CD4-positive, CD25-positive, alpha-beta regulatory T cell (primary cell): ENCODE measurements around the gene NUMA1. TPM values are rescaled to one million over a fixed set of nuclear protein-coding genes. Genes with fewer than 3 reads are reported as not detected.

Experiments
- ATAC-seq, 2 donors: fragments of 150-1000 bp; cut with Tn5 transposase; one replicate each; pipeline ENCODE4 v1.10.0; 2021; ENCODE audit warnings: low read depth in 2 of 2, moderate number of reproducible peaks in 2 of 2, moderate library complexity in 1 of 2
- DNase-seq, 3 donors: peaks; one replicate each; pipeline versions ENCODE4 v3.0.0 to v3.0.0-alpha.2; 2012 to 2022; ENCODE audit warnings: mixed read lengths in 1 of 3
- H3K27ac ChIP-seq: one replicate; pipeline ENCODE4 v1.7.0; 2013; ENCODE audit warnings: mild to moderate bottlenecking, low read length; ENCODE audit not compliant: insufficient read depth, poor library complexity, severe bottlenecking
- H3K27me3 ChIP-seq: one replicate; pipeline ENCODE4 v1.7.0; 2013; ENCODE audit warnings: low read length; ENCODE audit not compliant: control insufficient read depth, insufficient read depth
- H3K36me3 ChIP-seq: one replicate; pipeline ENCODE4 v1.7.0; 2013; ENCODE audit warnings: mild to moderate bottlenecking, low read length, moderate library complexity; ENCODE audit not compliant: control insufficient read depth, insufficient read depth
- H3K4me1 ChIP-seq: 2 replicates; pipeline ENCODE4 v1.7.0; 2013; ENCODE audit warnings: mild to moderate bottlenecking, low read length; ENCODE audit not compliant: insufficient read depth, control insufficient read depth, poor library complexity, severe bottlenecking
- H3K4me3 ChIP-seq: one replicate; pipeline ENCODE4 v1.7.0; 2013; ENCODE audit warnings: low read depth, mild to moderate bottlenecking, low read length, moderate library complexity
- H3K9me3 ChIP-seq, 2 experiments: 1 replicate in 1 of 2; 2 replicates in 1 of 2; pipeline ENCODE4 v1.7.0; 2013; ENCODE audit warnings: low read length in 2 of 2, mild to moderate bottlenecking in 1 of 2, moderate library complexity in 1 of 2; ENCODE audit not compliant: control insufficient read depth in 2 of 2
- H3K27ac Mint-ChIP-seq, 3 donors: one replicate each; pipeline ENCODE4 v1.8.0; 2020 to 2022; ENCODE audit warnings: mild to moderate bottlenecking in 3 of 3, mixed read lengths in 3 of 3, moderate library complexity in 2 of 3
- H3K27me3 Mint-ChIP-seq: one replicate; pipeline ENCODE4 v1.8.0; 2022; ENCODE audit warnings: mild to moderate bottlenecking, mixed read lengths
- H3K36me3 Mint-ChIP-seq: one replicate; pipeline ENCODE4 v1.8.0; 2020; ENCODE audit warnings: mixed read lengths
- H3K4me1 Mint-ChIP-seq, 4 donors: one replicate each; pipeline ENCODE4 v1.8.0; 2020 to 2022; ENCODE audit warnings: mixed read lengths in 4 of 4, mild to moderate bottlenecking in 1 of 4
- H3K4me3 Mint-ChIP-seq, 4 donors: one replicate each; pipeline ENCODE4 v1.8.0; 2020 to 2022; ENCODE audit warnings: mild to moderate bottlenecking in 4 of 4, mixed read lengths in 4 of 4, moderate library complexity in 3 of 4
- H3K9me3 Mint-ChIP-seq, 7 donors: one replicate each; pipeline ENCODE4 v1.8.0; 2020 to 2022; ENCODE audit warnings: mixed read lengths in 7 of 7, mild to moderate bottlenecking in 3 of 7, moderate library complexity in 2 of 7
- polyA plus RNA-seq, 4 donors: library from polyadenylated mRNA; unstranded; fragments of 300-500 nt; fragmentation: Illumina TruSeq; gene quantifications; one replicate each; pipeline ENCODE4 v1.2.3, GENCODE V29; 2021
- total RNA-seq: library from RNA; stranded (reverse); gene quantifications from one replicate; pipeline ENCODE4 v1.2.3, GENCODE V29; 2022

NUMA1 gene
- total and polyA plus RNA-seq, 5 donors from 2014 or later, result 14.0 to 272 (median 23.5) TPM

- Histone ChIP-seq H3K4me1 (no peaks in the 10 kb centered on the region), H3K36me3 (peaks cover 86% of the 10 kb centered on the region), H3K27ac (no peak overlapping the region), H3K4me3 (no peak overlapping the region), H3K27me3 (no peaks in the 10 kb centered on the region), H3K9me3 (no peaks in the 10 kb centered on the region)
- Mint-ChIP-seq H3K9me3 (peaks cover 0 to 2% (median 0%) of the 10 kb centered on the region in 7 donors), H3K36me3 (peaks cover 55% of the 10 kb centered on the region), H3K27me3 (no peaks in the 10 kb centered on the region), H3K4me3 (no peak overlapping the region), H3K4me1 (peaks cover 0 to 20% (median 7%) of the 10 kb centered on the region in 4 donors), H3K27ac (peak overlapping the region in 1 of 3 donors; percentile 18)
- ATAC-seq, result no peak
- DNase-seq, result no peak
Observed at GRCh38 chr11:72005347-72006260, 74.7 kb downstream of the NUMA1 start.

GRCh38 chr11:72004515-72005346, 75.6 kb downstream of the NUMA1 start:
- Histone ChIP-seq H3K4me3 (no peak overlapping the region), H3K27ac (no peak overlapping the region), H3K9me3 (no peaks in the 10 kb centered on the region), H3K4me1 (peaks cover 6% of the 10 kb centered on the region), H3K36me3 (peaks cover 80% of the 10 kb centered on the region), H3K27me3 (no peaks in the 10 kb centered on the region)
- H3K36me3 Mint-ChIP-seq, result peaks cover 52% of the 10 kb centered on the region
- no peak for ATAC-seq
- DNase-seq, result no peak
- peak overlapping the region in 1 of 3 donors; percentile 5 for H3K27ac Mint-ChIP-seq
- no peaks in the 10 kb centered on the region for H3K27me3 Mint-ChIP-seq
- H3K9me3 Mint-ChIP-seq, result peaks cover 0 to 2% (median 0%) of the 10 kb centered on the region in 7 donors
- H3K4me3 Mint-ChIP-seq, result no peak overlapping the region
- peaks cover 2 to 28% (median 5%) of the 10 kb centered on the region in 4 donors for H3K4me1 Mint-ChIP-seq

- H3K4me3 Mint-ChIP-seq, result no peak overlapping the region
- no peaks in the 10 kb centered on the region for H3K27me3 ChIP-seq
- H3K4me1 Mint-ChIP-seq, result peaks cover 10 to 35% (median 12%) of the 10 kb centered on the region in 4 donors
- no peak overlapping the region for H3K4me3 ChIP-seq
- ATAC-seq (no peak), DNase-seq (no peak)
- H3K27me3 Mint-ChIP-seq, result no peaks in the 10 kb centered on the region
- H3K36me3 Mint-ChIP-seq, result peaks cover 50% of the 10 kb centered on the region
- H3K4me1 ChIP-seq, result peaks cover 16% of the 10 kb centered on the region
- no peaks in the 10 kb centered on the region for H3K9me3 ChIP-seq
- peak overlapping the region in 1 of 3 donors; percentile 26 for H3K27ac Mint-ChIP-seq
- H3K27ac ChIP-seq, result no peak overlapping the region
- peaks cover 72% of the 10 kb centered on the region for H3K36me3 ChIP-seq
- H3K9me3 Mint-ChIP-seq, result peaks cover 0 to 2% (median 0%) of the 10 kb centered on the region in 7 donors
Observed at GRCh38 chr11:72003776-72004171, 76.6 kb downstream of the NUMA1 start.

- H3K4me3 Mint-ChIP-seq, result peak overlapping the region in 1 of 4 donors; percentile 5
- H3K36me3 Mint-ChIP-seq, result peaks cover 44% of the 10 kb centered on the region
- no peaks in the 10 kb centered on the region for H3K27me3 ChIP-seq
- no peaks in the 10 kb centered on the region for H3K27me3 Mint-ChIP-seq
- no peak for DNase-seq
- H3K27ac ChIP-seq, result no peak overlapping the region
- peaks cover 65% of the 10 kb centered on the region for H3K36me3 ChIP-seq
- H3K27ac Mint-ChIP-seq, result peak overlapping the region in 1 of 3 donors; percentile 26
- H3K4me3 ChIP-seq, result no peak overlapping the region
- H3K9me3 ChIP-seq, result no peaks in the 10 kb centered on the region
- H3K4me1 ChIP-seq, result peaks cover 22% of the 10 kb centered on the region
- H3K4me1 Mint-ChIP-seq, result peaks cover 10 to 37% (median 18%) of the 10 kb centered on the region in 4 donors
- no peak for ATAC-seq
- peaks cover 0 to 2% (median 0%) of the 10 kb centered on the region in 7 donors for H3K9me3 Mint-ChIP-seq
Observed at GRCh38 chr11:72002841-72003775, 77.2 kb downstream of the NUMA1 start.

DNA sequence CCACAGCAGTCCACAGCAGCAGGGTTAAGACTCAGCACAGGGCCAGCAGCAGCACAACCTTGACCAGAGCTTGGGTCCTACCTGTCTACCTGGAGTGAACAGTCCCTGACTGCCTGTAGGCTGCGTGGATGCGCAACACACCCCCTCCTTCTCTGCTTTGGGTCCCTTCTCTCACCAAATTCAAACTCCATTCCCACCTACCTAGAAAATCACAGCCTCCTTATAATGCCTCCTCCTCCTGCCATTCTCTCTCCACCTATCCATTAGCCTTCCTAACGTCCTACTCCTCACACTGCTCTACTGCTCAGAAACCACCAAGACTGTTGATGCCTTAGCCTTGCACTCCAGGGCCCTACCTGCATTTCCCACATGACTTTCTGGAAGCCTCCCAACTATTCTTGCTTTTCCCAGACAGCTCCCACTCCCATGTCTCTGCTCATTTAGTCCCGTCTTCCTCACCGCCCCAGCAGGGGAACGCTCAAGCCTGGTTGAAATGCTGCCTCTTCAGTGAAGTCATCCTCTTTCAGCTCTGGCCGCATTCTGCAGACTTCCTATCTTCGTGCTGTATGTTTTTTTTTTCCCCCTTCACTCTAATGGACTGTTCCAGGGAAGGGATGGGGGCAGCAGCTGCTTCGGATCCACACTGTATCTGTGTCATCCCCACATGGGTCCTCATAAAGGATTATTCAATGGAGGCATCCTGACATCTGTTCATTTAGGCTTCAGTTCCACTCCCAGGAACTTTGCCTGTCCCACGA, 78.3 kb downstream of the NUMA1 start:
- no peak overlapping the region for H3K4me3 ChIP-seq
- Mint-ChIP-seq H3K27ac (peak overlapping the region; percentile 21 to 66 (median 58)), H3K27me3 (no peaks in the 10 kb centered on the region), H3K9me3 (no peaks in the 10 kb centered on the region), H3K4me3 (peak overlapping the region in 3 of 4 donors; percentile 32 to 69 (median 40)), H3K4me1 (peaks cover 10 to 39% (median 20%) of the 10 kb centered on the region in 4 donors), H3K36me3 (peaks cover 34% of the 10 kb centered on the region)
- ATAC-seq (no peak), DNase-seq (no peak)
- H3K4me1 ChIP-seq, result peaks cover 24% of the 10 kb centered on the region
- H3K27ac ChIP-seq, result no peak overlapping the region
- no peaks in the 10 kb centered on the region for H3K27me3 ChIP-seq
- H3K9me3 ChIP-seq, result no peaks in the 10 kb centered on the region
- peaks cover 54% of the 10 kb centered on the region for H3K36me3 ChIP-seq

GRCh38 chr11:72001285-72001684, 79.1 kb downstream of the NUMA1 start:
- ATAC-seq (no peak), DNase-seq (no peak)
- H3K4me3 Mint-ChIP-seq, result no peak overlapping the region
- peaks cover 28% of the 10 kb centered on the region for H3K36me3 Mint-ChIP-seq
- peaks cover 10 to 39% (median 22%) of the 10 kb centered on the region in 4 donors for H3K4me1 Mint-ChIP-seq
- H3K27ac Mint-ChIP-seq, result peak overlapping the region in 1 of 3 donors; percentile 58
- H3K27me3 Mint-ChIP-seq, result no peaks in the 10 kb centered on the region
- Histone ChIP-seq H3K4me1 (peaks cover 24% of the 10 kb centered on the region), H3K27me3 (no peaks in the 10 kb centered on the region), H3K36me3 (peaks cover 47% of the 10 kb centered on the region), H3K4me3 (no peak overlapping the region), H3K27ac (no peak overlapping the region), H3K9me3 (no peaks in the 10 kb centered on the region)
- no peaks in the 10 kb centered on the region for H3K9me3 Mint-ChIP-seq
